Measurements from ENCODE around the gene CDH13.

CDH13 gene

GRCh38 chr16:83747936-83748335 lies 1121.2 kb downstream of the CDH13 start:
- no peaks in the 10 kb centered on the region for H3K9me2 ChIP-seq (replicated peaks; ENCODE audit: control insufficient read depth, low read length)
- H3K9me3 ChIP-seq (ENCODE audit: control insufficient read depth, insufficient read depth, low read length) = no peaks in the 10 kb centered on the region
- no peaks in the 10 kb centered on the region for H3K79me2 ChIP-seq (ENCODE audit: control insufficient read depth, low read length)
- H3K36me3 ChIP-seq (ENCODE audit: control insufficient read depth, low read length) = no peaks in the 10 kb centered on the region
- no peak overlapping the region for H3K4me2 ChIP-seq (ENCODE audit: low read length)
- H3K27me3 ChIP-seq (ENCODE audit: control insufficient read depth, low read length) = no peaks in the 10 kb centered on the region
- TF ChIP-seq EZH2phosphoT487 (IDR thresholded peaks at IDR 0.05; ENCODE audit: borderline replicate concordance, low read length) (no peak), CTCF (IDR thresholded peaks at IDR 0.05; ENCODE audit: low read depth, low read length, poor library complexity, severe bottlenecking) (no peak)
- no peak overlapping the region for H3K27ac ChIP-seq (ENCODE audit: low read depth, low read length)
- H3F3A ChIP-seq (ENCODE audit: control insufficient read depth, insufficient read depth) = no peaks in the 10 kb centered on the region
- no peak overlapping the region for H3K4me3 ChIP-seq (ENCODE audit: low read length)
- H3K4me1 ChIP-seq (ENCODE audit: control insufficient read depth, low read length) = no peaks in the 10 kb centered on the region
- no peaks in the 10 kb centered on the region for H4K20me1 ChIP-seq (ENCODE audit: control insufficient read depth, insufficient read depth, low read depth, low read length)

DNA sequence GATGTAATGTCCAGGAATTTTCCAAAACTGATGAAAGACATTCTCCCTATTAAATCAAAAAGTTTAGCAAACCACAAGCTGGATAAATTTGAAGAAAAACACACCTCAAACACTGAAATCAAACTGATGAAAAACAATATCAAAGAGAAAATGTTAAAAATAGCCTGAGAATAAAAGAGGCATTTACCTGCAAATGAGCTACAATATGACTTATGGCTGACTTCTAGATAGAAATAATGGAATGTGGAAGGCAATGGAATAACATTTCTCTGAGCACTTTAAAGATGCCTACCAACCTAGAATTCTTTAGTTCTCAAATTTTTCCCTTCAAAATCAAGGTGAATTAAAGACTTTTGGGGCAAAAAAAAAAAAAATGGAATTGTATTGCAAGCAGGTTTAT lies 1128.6 kb downstream of the CDH13 start:
- Histone ChIP-seq H3K36me3 (ENCODE audit: control insufficient read depth, low read length) (no peaks in the 10 kb centered on the region), H3K9me2 (replicated peaks; ENCODE audit: control insufficient read depth, low read length) (no peaks in the 10 kb centered on the region), H3K4me2 (ENCODE audit: low read length) (no peak overlapping the region), H3K79me2 (ENCODE audit: control insufficient read depth, low read length) (no peaks in the 10 kb centered on the region), H3K9me3 (ENCODE audit: control insufficient read depth, insufficient read depth, low read length) (no peaks in the 10 kb centered on the region), H3K27ac (ENCODE audit: low read depth, low read length) (no peak overlapping the region), H3K4me1 (ENCODE audit: control insufficient read depth, low read length) (no peaks in the 10 kb centered on the region), H3K27me3 (ENCODE audit: control insufficient read depth, low read length) (no peaks in the 10 kb centered on the region), H4K20me1 (ENCODE audit: control insufficient read depth, insufficient read depth, low read depth, low read length) (no peaks in the 10 kb centered on the region), H3F3A (ENCODE audit: control insufficient read depth, insufficient read depth) (no peaks in the 10 kb centered on the region), H3K4me3 (ENCODE audit: low read length) (no peak overlapping the region)
- TF ChIP-seq EZH2phosphoT487 (IDR thresholded peaks at IDR 0.05; ENCODE audit: borderline replicate concordance, low read length) = no peak
- TF ChIP-seq CTCF (IDR thresholded peaks at IDR 0.05; ENCODE audit: low read depth, low read length, poor library complexity, severe bottlenecking) = no peak

DNA sequence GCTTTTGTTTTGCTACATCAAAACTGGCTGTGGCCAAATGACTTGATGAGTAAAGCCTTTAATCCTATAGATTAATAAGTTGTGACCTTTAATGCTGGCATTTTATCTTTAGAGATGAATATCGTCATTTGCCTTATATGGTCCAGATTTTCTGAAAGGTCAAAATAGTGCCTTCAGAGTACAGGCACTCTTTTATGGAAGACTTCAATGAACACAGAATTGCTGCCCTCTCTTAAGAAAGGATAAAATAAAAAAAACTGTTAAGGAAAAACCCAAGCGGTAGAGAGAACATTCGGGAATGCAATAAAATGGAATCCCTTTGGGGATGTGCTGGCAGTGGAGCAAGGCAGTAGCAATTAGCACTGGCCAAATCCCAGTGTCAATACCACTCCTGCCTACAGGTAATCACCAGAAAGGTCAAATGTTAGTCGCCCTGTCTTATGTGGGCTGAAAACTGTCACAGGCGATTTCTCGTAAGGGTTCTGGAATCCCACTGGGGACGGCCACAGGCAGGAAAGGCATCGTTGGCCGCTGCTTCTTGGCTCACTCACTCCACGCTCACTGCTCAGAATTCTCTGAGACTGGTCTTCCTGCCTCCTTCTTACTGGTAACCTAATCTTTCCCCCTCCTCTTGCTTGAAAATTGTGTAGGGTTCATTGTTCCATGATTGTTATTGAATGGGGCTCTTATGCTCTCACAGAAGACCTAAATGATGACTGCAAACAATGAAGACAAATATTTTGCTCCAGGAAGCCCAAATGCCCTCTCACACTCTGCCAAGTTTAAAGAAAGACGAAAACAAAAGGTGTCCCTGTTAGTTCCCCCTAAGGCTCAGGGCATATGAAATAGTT lies 1135.6 kb downstream of the CDH13 start:
- H3K27ac ChIP-seq (ENCODE audit: low read depth, low read length) = no peak overlapping the region
- H3K4me3 ChIP-seq (ENCODE audit: low read length) = no peak overlapping the region
- no peaks in the 10 kb centered on the region for H3K9me2 ChIP-seq (replicated peaks; ENCODE audit: control insufficient read depth, low read length)
- no peaks in the 10 kb centered on the region for H3K79me2 ChIP-seq (ENCODE audit: control insufficient read depth, low read length)
- H3K4me1 ChIP-seq (ENCODE audit: control insufficient read depth, low read length) = no peaks in the 10 kb centered on the region
- H3K27me3 ChIP-seq (ENCODE audit: control insufficient read depth, low read length) = no peaks in the 10 kb centered on the region
- TF ChIP-seq EZH2phosphoT487 (IDR thresholded peaks at IDR 0.05; ENCODE audit: borderline replicate concordance, low read length) (no peak), CTCF (IDR thresholded peaks at IDR 0.05; ENCODE audit: low read depth, low read length, poor library complexity, severe bottlenecking) (no peak)
- no peaks in the 10 kb centered on the region for H4K20me1 ChIP-seq (ENCODE audit: control insufficient read depth, insufficient read depth, low read depth, low read length)
- H3K4me2 ChIP-seq (ENCODE audit: low read length) = no peak overlapping the region
- no peaks in the 10 kb centered on the region for H3F3A ChIP-seq (ENCODE audit: control insufficient read depth, insufficient read depth)
- H3K36me3 ChIP-seq (ENCODE audit: control insufficient read depth, low read length) = no peaks in the 10 kb centered on the region
- no peaks in the 10 kb centered on the region for H3K9me3 ChIP-seq (ENCODE audit: control insufficient read depth, insufficient read depth, low read length)

Measured in DOHH2 (cell line).